H1 (cell line): Measurements from ENCODE around the gene WWC1. TPM values are rescaled to one million over a fixed set of nuclear protein-coding genes. Genes with fewer than 3 reads are reported as not detected.

Experiments
- CTCF ChIA-PET: fragments of 300-600 bp; sonication (Branson Sonifier 250); formaldehyde crosslinking; loops from one replicate; lab custom pipeline; 2021; ENCODE audit not compliant: partially characterized antibody; lab: Charles Lee
- POLR2A ChIA-PET: fragments of 300-600 bp; sonication (Branson Sonifier 250); formaldehyde crosslinking; loops from one replicate; lab custom pipeline; 2021; ENCODE audit warnings: inconsistent platforms; ENCODE audit not compliant: partially characterized antibody; lab: Charles Lee
- DNase-seq, 2 experiments: peaks; one replicate each; pipeline versions ENCODE4 v3.0.0 to v3.0.0-alpha.2; 2010 to 2022; ENCODE audit warnings: low spot score in 2 of 2, low read depth in 1 of 2, mixed read lengths in 1 of 2
- FAIRE-seq: peaks from 2 replicates; lab custom pipeline; 2011; peaks lifted over from hg19 to GRCh38; lab: Jason Lieb, UNC
- H2AFZ ChIP-seq: 2 replicates; pipeline ENCODE4 v1.8.1; 2012; ENCODE audit warnings: low read length, inconsistent platforms
- H2AK5ac ChIP-seq: 2 replicates; pipeline ENCODE4 v1.6.1; 2013; ENCODE audit warnings: low read depth, low read length
- H2BK120ac ChIP-seq: replicated peaks from 2 replicates; pipeline ENCODE3; 2013; ENCODE audit warnings: low read depth, low read length, inconsistent platforms
- H2BK12ac ChIP-seq: 2 replicates; pipeline ENCODE4 v1.6.1; 2013; ENCODE audit warnings: low read depth, low read length
- H2BK15ac ChIP-seq: 2 replicates; pipeline ENCODE4 v1.6.1; 2013; ENCODE audit warnings: low read length
- H2BK20ac ChIP-seq: 2 replicates; pipeline ENCODE4 v1.6.1; 2013; ENCODE audit warnings: low read length
- H2BK5ac ChIP-seq: 2 replicates; pipeline ENCODE4 v1.6.1; 2013; ENCODE audit warnings: low read depth, low read length
- H3K14ac ChIP-seq: 2 replicates; pipeline ENCODE4 v1.6.1; 2013; ENCODE audit warnings: inconsistent platforms; ENCODE audit not compliant: insufficient read length
- H3K18ac ChIP-seq: 2 replicates; pipeline ENCODE4 v1.6.1; 2013; ENCODE audit warnings: low read length; ENCODE audit errors: extremely low read depth
- H3K23ac ChIP-seq: 2 replicates; pipeline ENCODE4 v1.6.1; 2013; ENCODE audit warnings: inconsistent platforms; ENCODE audit not compliant: insufficient read length
- H3K23me2 ChIP-seq: 2 replicates; pipeline ENCODE4 v1.6.1; 2013; ENCODE audit warnings: low read depth, low read length
- H3K27ac ChIP-seq: 2 replicates; pipeline ENCODE4 v1.6.1; 2011; ENCODE audit warnings: low read depth, low read length, inconsistent platforms
- H3K27me3 ChIP-seq, 4 experiments: replicated peaks in 1 of 4; 1 replicate in 1 of 4; 2 replicates in 3 of 4; pipeline versions ENCODE4 v1.6.1 to v1.8.1; 2011 to 2013; ENCODE audit warnings: low read length in 3 of 4, mild to moderate bottlenecking in 3 of 4, inconsistent platforms in 2 of 4, mixed read lengths in 2 of 4, moderate library complexity in 1 of 4; ENCODE audit not compliant: control insufficient read depth in 3 of 4, insufficient read depth in 3 of 4; ENCODE audit errors: extremely low read depth in 1 of 4
- H3K36me3 ChIP-seq, 4 experiments: 2 replicates each; pipeline versions ENCODE4 v1.6.1 to v1.8.1; 2011 to 2013; ENCODE audit warnings: mild to moderate bottlenecking in 4 of 4, low read length in 3 of 4, moderate library complexity in 2 of 4, control low read depth in 1 of 4, inconsistent platforms in 1 of 4; ENCODE audit not compliant: insufficient read depth in 4 of 4, control insufficient read depth in 2 of 4
- H3K4ac ChIP-seq: replicated peaks from 2 replicates; pipeline ENCODE3; 2013; ENCODE audit warnings: low read length, low read depth, mixed read lengths, inconsistent platforms; ENCODE audit not compliant: insufficient read length
- H3K4me1 ChIP-seq, 4 experiments: replicated peaks in 1 of 4; 1 replicate in 1 of 4; 2 replicates in 3 of 4; pipeline versions ENCODE4 v1.6.1 to v1.8.1; 2011 to 2013; ENCODE audit warnings: low read length in 3 of 4, inconsistent platforms in 2 of 4, mixed read lengths in 1 of 4; ENCODE audit not compliant: insufficient read depth in 4 of 4, control insufficient read depth in 3 of 4
- H3K4me2 ChIP-seq, 2 experiments: 2 replicates each; pipeline versions ENCODE4 v1.6.1 to v1.8.1; 2011 to 2013; ENCODE audit warnings: low read depth in 2 of 2, low read length in 2 of 2, control low read depth in 1 of 2, inconsistent platforms in 1 of 2, mild to moderate bottlenecking in 1 of 2; ENCODE audit not compliant: insufficient read depth in 1 of 2
- H3K4me3 ChIP-seq, 4 experiments: fragments of 200-600, 300-600 bp in 1 of 4; sonication (generic), shearing (Covaris generic), sonication (Bioruptor Twin) in 1 of 4; 2 replicates each; pipeline versions ENCODE4 v1.5.1 to v1.8.1; 2011 to 2016; ENCODE audit warnings: low read length in 4 of 4, low read depth in 3 of 4, control low read depth in 2 of 4, inconsistent platforms in 2 of 4, mild to moderate bottlenecking in 2 of 4, mixed read lengths in 1 of 4, moderate library complexity in 1 of 4; ENCODE audit not compliant: insufficient read depth in 2 of 4; ENCODE audit errors: extremely low read depth in 1 of 4
- H3K56ac ChIP-seq: replicated peaks from 2 replicates; pipeline ENCODE3; 2013; ENCODE audit warnings: low read depth, mild to moderate bottlenecking, mixed read lengths, low read length, inconsistent platforms; ENCODE audit not compliant: insufficient read length
- H3K79me1 ChIP-seq: 2 replicates; pipeline ENCODE4 v1.6.1; 2013; ENCODE audit warnings: low read depth, low read length, control low read depth
- H3K79me2 ChIP-seq, 2 experiments: 2 replicates each; pipeline versions ENCODE4 v1.6.1 to v1.8.1; 2012 to 2013; ENCODE audit warnings: low read length in 2 of 2, mild to moderate bottlenecking in 2 of 2, inconsistent platforms in 1 of 2; ENCODE audit not compliant: insufficient read depth in 2 of 2, control insufficient read depth in 1 of 2
- H3K9ac ChIP-seq, 4 experiments: replicated peaks in 1 of 4; 1 replicate in 1 of 4; 2 replicates in 3 of 4; pipeline versions ENCODE4 v1.6.1 to v1.8.1; 2011 to 2013; ENCODE audit warnings: low read depth in 3 of 4, low read length in 3 of 4, control low read depth in 2 of 4, mild to moderate bottlenecking in 2 of 4, moderate library complexity in 2 of 4, inconsistent platforms in 1 of 4; ENCODE audit errors: extremely low read depth in 1 of 4
- H3K9me3 ChIP-seq, 2 experiments: 2 replicates each; pipeline versions ENCODE4 v1.6.1 to v1.8.1; 2012 to 2013; ENCODE audit warnings: mild to moderate bottlenecking in 2 of 2, moderate library complexity in 2 of 2, control low read depth in 1 of 2, inconsistent platforms in 1 of 2, low read depth in 1 of 2, low read length in 1 of 2, mixed read lengths in 1 of 2; ENCODE audit not compliant: insufficient read depth in 2 of 2
- H4K20me1 ChIP-seq, 2 experiments: replicated peaks in 1 of 2; 2 replicates each; pipeline versions ENCODE3 to v1.8.1; 2011 to 2013; ENCODE audit warnings: inconsistent platforms in 2 of 2, low read length in 2 of 2, mild to moderate bottlenecking in 1 of 2; ENCODE audit not compliant: insufficient read depth in 2 of 2, control insufficient read depth in 1 of 2
- H4K5ac ChIP-seq: 2 replicates; pipeline ENCODE4 v1.6.1; 2013; ENCODE audit warnings: low read length, low read depth, mixed read lengths, inconsistent platforms; ENCODE audit not compliant: insufficient read length
- H4K8ac ChIP-seq: 2 replicates; pipeline ENCODE4 v1.8.0; 2013; ENCODE audit warnings: mild to moderate bottlenecking, moderate library complexity, low read length, inconsistent platforms; ENCODE audit not compliant: insufficient read depth; ENCODE audit errors: extremely low read depth
- H4K91ac ChIP-seq: replicated peaks from 2 replicates; pipeline ENCODE3; 2013; ENCODE audit warnings: low read length, mixed read lengths, inconsistent platforms; ENCODE audit not compliant: insufficient read length
- CHD2 ChIP-seq: IDR thresholded peaks from 2 replicates; pipeline ENCODE4 v1.6.1; 2012; ENCODE audit warnings: low read length, improper control_type of control experiment
- CTBP2 ChIP-seq: IDR thresholded peaks from 2 replicates; pipeline ENCODE4 v1.7.0; 2011; ENCODE audit warnings: borderline replicate concordance, mild to moderate bottlenecking, moderate library complexity, mixed read lengths, low read length; ENCODE audit not compliant: insufficient read depth, insufficient read length
- E2F6 ChIP-seq: IDR thresholded peaks from 2 replicates; pipeline ENCODE4 v1.6.1; 2012; ENCODE audit warnings: inconsistent platforms
- RBBP5 ChIP-seq: IDR thresholded peaks from 2 replicates; pipeline ENCODE4 v1.7.1; 2012; ENCODE audit warnings: low read depth, mild to moderate bottlenecking, inconsistent platforms, low read length, moderate library complexity, borderline replicate concordance
- USF2 ChIP-seq: IDR thresholded peaks from 2 replicates; pipeline ENCODE4 v1.6.1; 2011; ENCODE audit warnings: low read length, improper control_type of control experiment
- WGBS, 2 experiments: shearing (Covaris generic) in 1 of 2; methylation state at CpG; one replicate each; pipeline versions ENCODE4 v1.1.6 to v1.1.7; 2013 to 2015; ENCODE audit warnings: low lambda C conversion rate in 2 of 2, mixed read lengths in 2 of 2, inconsistent platforms in 1 of 2, low coverage in 1 of 2, missing lambda C conversion rate in 1 of 2; ENCODE audit not compliant: insufficient replicate concordance in 2 of 2, insufficient coverage in 1 of 2, insufficient read length in 1 of 2; ENCODE audit errors: extremely low coverage in 1 of 2, missing lambda C conversion rate in 1 of 2; 5-methylcytosine and 5-hydroxymethylcytosine counted together
- polyA plus RNA-seq, 7 experiments: library from polyadenylated mRNA; depleted of rRNA in 3 of 7; stranded (reverse) in 5 of 7; unstranded in 2 of 7; fragments of >200 nt in 5 of 7; fragments of 200-250 nt in 2 of 7; gene quantifications; 1 replicate in 5 of 7; 2 replicates in 1 of 7; 4 replicates in 1 of 7; pipeline versions ENCODE4 v1.2.1 to v1.2.3, GENCODE V29; 2011 to 2013; ENCODE audit warnings: missing spikeins in 2 of 7, mixed read lengths in 2 of 7
- total RNA-seq: library from RNA; stranded (reverse); fragmentation: NEBNext Ultra II Directional; extraction: Animal tissue kit (Norgen Biotek cat#: 25700); gene quantifications from 2 replicates; pipeline ENCODE4 v1.2.1, GENCODE V29; 2021

Gene WWC1
- total and polyA plus RNA-seq, 2 of the 8 experiments (the other 6 are each of a cell fraction or from before 2014, with no cell fraction given): 16.4 to 41.1 TPM

- Histone ChIP-seq H3K79me2 (no peaks in the 10 kb centered on the region), H3K4me2 (no peak overlapping the region), H3K79me1 (no peaks in the 10 kb centered on the region; the same call in 1 of the 2 replicates), H2AFZ (no peak overlapping the region), H3K4me3 (no peak overlapping the region), H3K9me3 (no peaks in the 10 kb centered on the region), H2BK12ac (no peak overlapping the region), H4K91ac (no peak overlapping the region), H4K5ac (no peak overlapping the region), H3K56ac (no peak overlapping the region), H4K8ac (no peak overlapping the region), H3K4me1 (peaks cover 0 to 2% (median 2%) of the 10 kb centered on the region in 4 experiments; a peak in 2 of 7 replicates), H3K23me2 (no peaks in the 10 kb centered on the region), H3K27ac (no peak overlapping the region), H3K4ac (no peak overlapping the region), H3K9ac (no peak overlapping the region; a peak in 1 of 7 replicates), H3K27me3 (no peaks in the 10 kb centered on the region), H2BK120ac (no peak overlapping the region), H3K18ac (no peak overlapping the region), H2BK15ac (no peak overlapping the region), H2BK5ac (no peak overlapping the region), H4K20me1 (peaks cover 0 to 3% of the 10 kb centered on the region in 2 experiments), H2AK5ac (no peak overlapping the region), H2BK20ac (no peak overlapping the region), H3K14ac (no peak overlapping the region), H3K23ac (no peak overlapping the region), H3K36me3 (peaks cover 0 to 14% (median 5%) of the 10 kb centered on the region in 4 experiments; a peak in 4 of 8 replicates)
- CTCF ChIA-PET: interaction anchor here (0.7 to 8.2 kb wide), 6 partner anchors 18 to 135 kb away, joined by 3 to 66 read pairs (median 4); no protein-coding TSS in a partner anchor
- TF ChIP-seq CHD2: no peak
- no peak for TF ChIP-seq CTBP2
- TF ChIP-seq USF2: no peak
- no peak for TF ChIP-seq RBBP5
- no peak for TF ChIP-seq E2F6
- POLR2A ChIA-PET: no interaction called here
- DNase-seq: no peak
- no peak for FAIRE-seq
- 81% methylated on average over 12 of the region's 12 CpGs; no CpG with 5 or more reads in 1 of the 2 experiments for WGBS, 2 experiments
Observed at GRCh38 chr5:168404365-168404764, 112.9 kb downstream of the WWC1 start.
